Measurements from ENCODE around the gene HCFC1R1.
A peak's percentile ranks its signal among the peaks of the same experiment; 100 is the strongest.

The HCFC1R1 gene

DNA sequence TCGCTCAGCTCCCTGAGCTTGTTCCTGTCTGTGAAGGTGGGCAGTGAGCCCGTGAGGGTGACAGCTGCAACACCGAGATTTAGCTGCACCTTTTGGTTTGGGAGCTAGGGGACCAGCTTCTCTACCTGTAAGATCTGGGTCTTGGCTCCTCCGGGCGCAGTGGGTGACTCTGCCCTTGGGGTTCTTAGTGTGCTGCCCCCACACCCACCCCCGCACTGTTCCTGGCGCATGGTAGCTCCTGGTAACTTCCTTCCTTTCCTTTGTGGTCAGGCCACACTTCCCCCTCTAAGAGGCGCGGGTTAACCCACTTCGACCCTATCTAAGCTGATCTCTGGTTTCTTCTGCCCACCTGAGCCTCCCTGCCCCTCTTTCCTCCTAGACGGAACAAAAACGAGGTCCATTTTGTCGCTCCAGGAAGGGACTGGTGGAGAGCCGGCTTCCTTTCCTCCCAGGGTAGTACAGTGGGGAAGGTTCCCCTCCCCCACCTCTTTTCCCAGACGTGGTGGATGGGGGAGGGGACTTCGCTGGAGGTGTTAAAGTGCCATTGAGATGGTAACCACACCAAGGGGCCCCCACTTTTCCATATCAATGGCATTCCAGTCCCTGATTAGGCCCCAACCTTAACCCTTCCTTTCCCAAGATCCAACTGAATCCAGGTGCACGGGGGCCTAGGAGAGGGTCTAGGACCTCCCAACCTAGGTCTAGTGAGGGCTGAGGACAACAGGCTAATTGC, 15.6 kb downstream of the HCFC1R1 start:
- no peak for DNase-seq (ENCODE audit: low read depth)
- no peak for TF ChIP-seq CTCF (IDR thresholded peaks at IDR 0.05; ENCODE audit: low read length, missing control alignments)
- H3K4me3 ChIP-seq (replicated peaks; ENCODE audit: low read depth, low read length), result no peak overlapping the region

GRCh38 chr16:3007059-3007956, 16.4 kb downstream of the HCFC1R1 start:
- no peak overlapping the region for H3K4me3 ChIP-seq (replicated peaks; ENCODE audit: low read depth, low read length)
- no peak for TF ChIP-seq CTCF (IDR thresholded peaks at IDR 0.05; ENCODE audit: low read length, missing control alignments)
- no peak for DNase-seq (ENCODE audit: low read depth)

GRCh38 chr16:3004781-3005284, 18.9 kb downstream of the HCFC1R1 start:
- no peak for DNase-seq (ENCODE audit: low read depth)
- no peak for TF ChIP-seq CTCF (IDR thresholded peaks at IDR 0.05; ENCODE audit: low read length, missing control alignments)
- no peak overlapping the region for H3K4me3 ChIP-seq (replicated peaks; ENCODE audit: low read depth, low read length)

DNA sequence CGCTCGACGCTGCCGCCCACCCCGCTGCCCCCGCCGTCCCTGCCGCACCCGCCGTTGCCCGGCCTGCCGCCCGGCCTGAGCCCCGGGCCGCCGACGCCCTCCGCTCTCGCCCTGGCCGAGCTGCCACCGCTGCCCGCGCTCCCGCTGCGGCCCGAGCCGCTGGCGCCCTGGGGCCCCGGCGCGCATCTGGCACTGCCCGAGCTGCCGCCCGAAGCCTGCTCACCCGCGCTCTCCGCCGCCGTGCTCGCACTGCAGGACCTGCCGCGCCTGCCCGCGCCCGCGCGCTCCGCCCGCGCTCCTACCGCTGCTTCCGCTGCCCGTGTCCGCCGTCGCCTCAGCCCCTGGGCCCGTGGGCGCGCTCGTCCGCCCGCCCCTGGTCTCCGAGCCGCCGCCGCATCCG, 19.4 kb downstream of the HCFC1R1 start:
- no peak overlapping the region for H3K4me3 ChIP-seq (replicated peaks; ENCODE audit: low read depth, low read length)
- DNase-seq (ENCODE audit: low read depth), result no peak
- no peak for TF ChIP-seq CTCF (IDR thresholded peaks at IDR 0.05; ENCODE audit: low read length, missing control alignments)

- H3K4me3 ChIP-seq (replicated peaks; ENCODE audit: low read depth, low read length), result no peak overlapping the region
- DNase-seq (ENCODE audit: low read depth), result peak; percentile 99
- peak; percentile 21 for TF ChIP-seq CTCF (IDR thresholded peaks at IDR 0.05; ENCODE audit: low read length, missing control alignments)
These were observed 20.0 kb downstream of the HCFC1R1 start for GRCh38 chr16:3003582-3004270.

- no peak overlapping the region for H3K4me3 ChIP-seq (replicated peaks; ENCODE audit: low read depth, low read length)
- DNase-seq (ENCODE audit: low read depth), result no peak
- TF ChIP-seq CTCF (IDR thresholded peaks at IDR 0.05; ENCODE audit: low read length, missing control alignments), result no peak
These were observed 22.4 kb downstream of the HCFC1R1 start for GRCh38 chr16:3001316-3001715.

All from fibroblast of pulmonary artery (primary cell).